ENCODE data around the gene TEX52.

- TF ChIP-seq CTCF (IDR thresholded peaks at IDR 0.05) (no peak), POLR2A (IDR thresholded peaks at IDR 0.05) (no peak), POLR2AphosphoS5 (IDR thresholded peaks at IDR 0.05) (no peak)
Measured at GRCh38 chr12:2851931-2852330, 4.9 kb downstream of the TEX52 start.
